ENCODE measurements around the gene NAPEPLD. TPM values are rescaled to one million over a fixed set of nuclear protein-coding genes. Genes with fewer than 3 reads are reported as not detected.
A peak's percentile ranks its signal among the peaks of the same experiment; 100 is the strongest.
"Not testable (repeated sequence)": the region's sequence is repeated elsewhere in the genome, so short reads cannot be mapped to it uniquely, and the experiment has no call there.

NAPEPLD gene
- total RNA-seq, 1 experiment from 2014 or later = 7.5 TPM

DNA sequence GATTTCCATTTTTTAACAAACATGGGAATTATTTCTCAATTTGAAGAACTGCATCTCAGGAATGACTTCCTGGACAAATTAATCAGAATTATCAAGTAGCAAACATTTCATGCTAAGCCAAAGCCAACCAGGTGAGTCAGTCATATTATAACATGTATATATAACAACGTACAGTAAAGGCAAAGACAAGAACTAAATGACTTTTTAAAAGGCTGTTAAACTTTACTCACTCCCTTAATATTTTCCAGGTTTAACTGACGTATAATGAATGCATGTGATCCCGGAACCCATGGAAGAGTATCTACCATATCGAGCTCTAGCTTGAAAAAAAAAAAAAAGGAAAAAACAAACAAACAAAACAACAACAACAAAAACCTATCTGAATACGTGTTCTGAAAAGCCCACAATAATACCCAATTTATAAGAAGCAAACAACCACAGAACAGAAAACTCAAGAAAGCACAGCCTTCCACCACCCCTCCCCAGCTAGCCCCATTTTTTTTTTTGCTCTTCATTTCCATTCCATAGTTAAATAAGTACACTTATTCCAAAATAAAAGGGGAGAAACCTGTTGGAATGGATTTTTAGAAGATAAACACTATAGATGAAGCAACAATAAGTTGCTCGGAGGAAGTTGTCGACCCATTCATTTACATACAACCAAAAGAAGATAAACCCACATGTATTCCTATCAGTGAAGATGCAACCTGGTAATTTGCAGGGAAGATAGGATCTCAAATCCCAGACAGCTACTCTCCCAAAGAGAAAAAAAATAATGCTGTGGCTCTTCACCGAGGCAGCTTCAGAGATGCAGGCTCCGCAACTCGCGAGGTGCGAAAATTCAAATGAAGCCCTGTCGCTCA is 537 bp downstream of the NAPEPLD start (continued):
- TF ChIP-seq ERG (CRISPR knock-in tag; IDR thresholded peaks at IDR 0.05) (no peak), ZNF532 (CRISPR knock-in tag; IDR thresholded peaks at IDR 0.05; ENCODE audit: borderline replicate concordance) (no peak), E2F5 (CRISPR knock-in tag; IDR thresholded peaks at IDR 0.05) (no peak)

DNA sequence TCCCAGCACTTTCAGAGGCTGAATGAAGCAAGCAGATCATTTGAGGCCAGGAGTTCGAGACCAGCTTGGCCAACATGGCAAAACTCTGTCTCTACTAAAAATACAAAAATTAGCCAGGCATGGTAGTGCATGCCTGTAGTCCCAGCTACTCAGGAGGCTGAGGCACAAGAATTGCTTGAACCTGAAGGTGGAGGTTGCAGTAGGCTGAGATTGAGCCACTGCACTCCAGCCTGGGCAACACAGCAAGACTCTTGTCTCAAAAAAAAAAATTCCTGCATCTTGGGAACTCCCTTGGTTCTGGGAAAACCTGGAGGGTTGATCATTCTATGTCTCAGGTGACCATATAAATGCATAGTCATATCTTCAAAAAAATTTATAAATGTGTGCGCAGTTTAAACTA is 4.1 kb downstream of the NAPEPLD start:
- POLR2A ChIA-PET; H3K36me3 Mint-ChIP-seq; H3K4me3 Mint-ChIP-seq; ATAC-seq; DNase-seq (ENCODE audit: low spot score); H3K9me3 Mint-ChIP-seq; CTCF ChIA-PET; H3K27ac Mint-ChIP-seq: not testable (repeated sequence)
- Mint-ChIP-seq H3K4me1 (peaks cover 39% of the 10 kb centered on the region), H3K27me3 (ENCODE audit: low read depth) (peaks cover 15% of the 10 kb centered on the region)
- 0 out of 2 replicates have a peak, but pooled peaks have one; percentile 38 for TF ChIP-seq ZNF121 (CRISPR knock-in tag; IDR thresholded peaks at IDR 0.05)

GRCh38 chr7:103143868-103144267 is 5.0 kb downstream of the NAPEPLD start:
- no peak for ATAC-seq
- H3K4me1 Mint-ChIP-seq = peaks cover 36% of the 10 kb centered on the region
- POLR2A ChIA-PET = interaction anchor here (0.6 kb wide), 1 partner anchor 59 kb away, joined by 3 read pairs; no protein-coding TSS in a partner anchor
- TF ChIP-seq E2F1 (CRISPR knock-in tag; IDR thresholded peaks at IDR 0.05) = no peak
- no peak for DNase-seq (ENCODE audit: low spot score)
- H3K27ac Mint-ChIP-seq = no peak overlapping the region
- H3K27me3 Mint-ChIP-seq (ENCODE audit: low read depth) = peaks cover 10% of the 10 kb centered on the region
- H3K4me3 Mint-ChIP-seq = no peak overlapping the region
- no peaks in the 10 kb centered on the region for H3K36me3 Mint-ChIP-seq
- CTCF ChIA-PET = no interaction called here
- H3K9me3 Mint-ChIP-seq = no peaks in the 10 kb centered on the region

- no peak for ATAC-seq
- CTCF ChIA-PET = no interaction called here
- Mint-ChIP-seq H3K9me3 (no peaks in the 10 kb centered on the region), H3K27ac (no peak overlapping the region; the same call in 1 of the 2 replicates), H3K36me3 (no peaks in the 10 kb centered on the region), H3K4me3 (no peak overlapping the region), H3K4me1 (peaks cover 26% of the 10 kb centered on the region), H3K27me3 (ENCODE audit: low read depth) (no peaks in the 10 kb centered on the region; the same call in 1 of the 2 replicates)
- DNase-seq (ENCODE audit: low spot score) = no peak
- POLR2A ChIA-PET = interaction anchor here (1.4 kb wide), 1 partner anchor 67 kb away, joined by 3 read pairs; no protein-coding TSS in a partner anchor
- no peak for TF ChIP-seq ESRRA (CRISPR knock-in tag; IDR thresholded peaks at IDR 0.05; ENCODE audit: borderline replicate concordance)
- TF ChIP-seq E2F1 (CRISPR knock-in tag; IDR thresholded peaks at IDR 0.05) = no peak
- no peak for TF ChIP-seq ZNF121 (CRISPR knock-in tag; IDR thresholded peaks at IDR 0.05)
- no peak for TF ChIP-seq SMAD4 (CRISPR knock-in tag; IDR thresholded peaks at IDR 0.05)
- no peak for TF ChIP-seq RELA (CRISPR knock-in tag; IDR thresholded peaks at IDR 0.05; ENCODE audit: borderline replicate concordance)
- TF ChIP-seq, protein P1, sequence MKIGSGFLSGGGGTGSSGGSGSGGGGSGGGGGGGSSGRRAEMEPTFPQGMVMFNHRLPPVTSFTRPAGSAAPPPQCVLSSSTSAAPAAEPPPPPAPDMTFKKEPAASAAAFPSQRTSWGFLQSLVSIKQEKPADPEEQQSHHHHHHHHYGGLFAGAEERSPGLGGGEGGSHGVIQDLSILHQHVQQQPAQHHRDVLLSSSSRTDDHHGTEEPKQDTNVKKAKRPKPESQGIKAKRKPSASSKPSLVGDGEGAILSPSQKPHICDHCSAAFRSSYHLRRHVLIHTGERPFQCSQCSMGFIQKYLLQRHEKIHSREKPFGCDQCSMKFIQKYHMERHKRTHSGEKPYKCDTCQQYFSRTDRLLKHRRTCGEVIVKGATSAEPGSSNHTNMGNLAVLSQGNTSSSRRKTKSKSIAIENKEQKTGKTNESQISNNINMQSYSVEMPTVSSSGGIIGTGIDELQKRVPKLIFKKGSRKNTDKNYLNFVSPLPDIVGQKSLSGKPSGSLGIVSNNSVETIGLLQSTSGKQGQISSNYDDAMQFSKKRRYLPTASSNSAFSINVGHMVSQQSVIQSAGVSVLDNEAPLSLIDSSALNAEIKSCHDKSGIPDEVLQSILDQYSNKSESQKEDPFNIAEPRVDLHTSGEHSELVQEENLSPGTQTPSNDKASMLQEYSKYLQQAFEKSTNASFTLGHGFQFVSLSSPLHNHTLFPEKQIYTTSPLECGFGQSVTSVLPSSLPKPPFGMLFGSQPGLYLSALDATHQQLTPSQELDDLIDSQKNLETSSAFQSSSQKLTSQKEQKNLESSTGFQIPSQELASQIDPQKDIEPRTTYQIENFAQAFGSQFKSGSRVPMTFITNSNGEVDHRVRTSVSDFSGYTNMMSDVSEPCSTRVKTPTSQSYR (CRISPR knock-in tag; IDR thresholded peaks at IDR 0.05) = no peak
- no peak for TF ChIP-seq TP53 (CRISPR knock-in tag; IDR thresholded peaks at IDR 0.05)
- no peak for TF ChIP-seq SMAD3 (CRISPR knock-in tag; IDR thresholded peaks at IDR 0.05; ENCODE audit: borderline replicate concordance)
- TF ChIP-seq NFYB (CRISPR knock-in tag; conservative IDR thresholded peaks at IDR 0.05; ENCODE audit: low read depth) = no peak
- TF ChIP-seq NFATC4 (CRISPR knock-in tag; IDR thresholded peaks at IDR 0.05) = no peak
These were observed 6.4 kb downstream of the NAPEPLD start for GRCh38 chr7:103142494-103142893.
